SK-N-MC (cell line): ENCODE measurements around the gene UXS1.

Experiments used
- DNase-seq: peaks from one replicate; pipeline ENCODE4 v3.0.0-alpha.2; 2011; ENCODE audit warnings: low read depth, low spot score
- H3K27ac ChIP-seq: fragments of 200-600 bp; sonication (generic); 2 replicates; pipeline ENCODE4 v1.5.1; 2016; ENCODE audit warnings: mixed run types
- H3K36me3 ChIP-seq: fragments of 200-600 bp; sonication (generic); 2 replicates; pipeline ENCODE4 v1.6.1; 2017; ENCODE audit warnings: antibody characterized with exemption, low read length, mixed read lengths; ENCODE audit not compliant: insufficient read depth
- H3K4me3 ChIP-seq: fragments of 200-600 bp; sonication (generic); 2 replicates; pipeline ENCODE4 v1.5.1; 2016
- H3K9ac ChIP-seq: fragments of 200-600 bp; sonication (generic); 2 replicates; pipeline ENCODE4 v1.8.0; 2017; ENCODE audit warnings: mixed run types, mixed read lengths; ENCODE audit not compliant: insufficient read length
- H3K9me3 ChIP-seq: fragments of 200-600 bp; sonication (generic); 2 replicates; pipeline ENCODE4 v1.6.1; 2017; ENCODE audit warnings: low read depth, mild to moderate bottlenecking, antibody characterized with exemption, low read length, moderate library complexity, mixed read lengths
- EZH2 ChIP-seq: fragments of 200-600 bp; sonication (generic); IDR thresholded peaks from one replicate; pipeline ENCODE4 v1.6.1; 2017; ENCODE audit warnings: antibody characterized with exemption
- FOXP2 ChIP-seq: optimal IDR thresholded peaks from 2 replicates; pipeline ENCODE3; 2011; ENCODE audit warnings: mild to moderate bottlenecking, moderate library complexity; ENCODE audit not compliant: insufficient read depth; ENCODE audit errors: extremely low read length, control extremely low read depth
- POLR2AphosphoS5 ChIP-seq: IDR thresholded peaks from 2 replicates; pipeline ENCODE4 v1.6.1; 2012; ENCODE audit warnings: mild to moderate bottlenecking, low read depth, low read length, borderline replicate concordance

Gene UXS1

DNA sequence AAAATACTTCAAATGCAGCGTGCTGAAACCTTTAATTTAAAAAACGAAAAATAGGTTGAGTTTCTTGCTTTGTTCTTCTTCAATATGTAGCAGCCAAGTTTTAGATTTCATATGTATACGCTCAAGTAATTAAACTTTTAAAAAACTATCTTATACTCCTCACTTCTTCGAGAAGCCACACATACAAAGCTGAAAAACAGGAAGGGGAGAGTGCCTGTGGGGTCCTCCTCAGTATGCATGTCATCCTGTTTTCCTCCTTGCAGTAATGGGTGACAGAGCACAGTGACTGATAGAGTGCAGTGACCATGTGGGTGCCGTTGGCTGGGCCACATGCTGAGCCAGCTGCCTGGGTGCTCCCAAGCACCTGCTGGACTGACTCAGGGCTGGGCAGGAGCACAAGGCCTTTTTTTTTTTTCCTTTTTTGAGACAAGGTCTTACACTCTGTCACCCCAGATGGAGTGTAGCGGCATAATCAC, 33.3 kb downstream of the UXS1 start:
- no peak overlapping the region for H3K9ac ChIP-seq
- DNase-seq: no peak
- H3K4me3 ChIP-seq: peak overlapping the region; percentile 49
- H3K27ac ChIP-seq: peak overlapping the region; percentile 74; the same call in 1 of the 2 replicates
- peaks cover 11% of the 10 kb centered on the region for H3K36me3 ChIP-seq
- no peaks in the 10 kb centered on the region for H3K9me3 ChIP-seq
- TF ChIP-seq EZH2 (no peak), FOXP2 (no peak), POLR2AphosphoS5 (no peak)

DNA sequence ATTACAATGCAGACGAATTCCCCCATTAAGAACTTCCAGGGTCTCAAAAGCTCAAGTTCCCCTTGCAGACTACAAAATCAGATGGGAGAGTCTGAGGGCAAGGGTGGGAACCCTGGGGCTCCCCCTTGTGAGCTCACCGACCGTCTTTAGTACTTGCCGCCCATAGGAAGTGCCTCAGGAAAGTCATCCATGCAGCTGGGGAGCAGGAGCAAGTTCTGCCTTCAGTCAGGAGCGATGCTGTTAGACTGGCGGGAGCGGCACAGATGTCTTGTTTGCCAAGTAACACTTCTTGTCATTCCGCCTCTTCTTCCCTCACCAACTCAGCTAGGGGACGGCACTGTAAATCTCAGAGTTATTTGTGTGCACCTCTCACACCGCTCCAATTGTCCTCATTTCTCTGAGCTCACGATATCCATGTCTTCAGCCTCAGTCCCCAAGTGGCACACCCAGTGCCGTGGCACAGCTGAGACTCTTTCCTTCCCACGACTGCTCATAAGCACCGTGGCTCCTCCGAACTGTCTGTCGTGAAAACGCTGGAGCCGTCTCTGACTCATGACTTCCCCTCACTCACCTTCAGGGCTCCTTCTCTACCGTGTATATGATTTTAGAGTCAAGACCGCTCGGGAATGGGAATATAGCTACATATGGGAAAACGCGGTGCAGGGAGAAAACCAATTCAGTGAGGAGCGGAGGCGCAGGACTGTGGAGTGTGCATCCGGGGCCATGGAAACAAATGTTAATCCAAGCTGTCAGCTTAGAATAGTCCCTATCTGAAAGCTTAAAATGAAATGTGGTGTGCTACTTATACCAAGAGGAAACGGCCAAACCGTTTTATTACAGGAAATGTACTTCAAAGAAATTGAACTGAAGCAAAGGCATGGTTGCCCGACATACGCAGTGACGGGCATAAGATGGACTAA, 34.0 kb downstream of the UXS1 start:
- H3K36me3 ChIP-seq: peaks cover 18% of the 10 kb centered on the region
- H3K9ac ChIP-seq: no peak overlapping the region
- no peak for TF ChIP-seq POLR2AphosphoS5
- TF ChIP-seq EZH2: no peak
- TF ChIP-seq FOXP2: no peak
- peak overlapping the region; percentile 74; the same call in 1 of the 2 replicates for H3K27ac ChIP-seq
- H3K4me3 ChIP-seq: peak overlapping the region; percentile 49
- DNase-seq: no peak
- no peaks in the 10 kb centered on the region; the same call in 1 of the 2 replicates for H3K9me3 ChIP-seq

DNA sequence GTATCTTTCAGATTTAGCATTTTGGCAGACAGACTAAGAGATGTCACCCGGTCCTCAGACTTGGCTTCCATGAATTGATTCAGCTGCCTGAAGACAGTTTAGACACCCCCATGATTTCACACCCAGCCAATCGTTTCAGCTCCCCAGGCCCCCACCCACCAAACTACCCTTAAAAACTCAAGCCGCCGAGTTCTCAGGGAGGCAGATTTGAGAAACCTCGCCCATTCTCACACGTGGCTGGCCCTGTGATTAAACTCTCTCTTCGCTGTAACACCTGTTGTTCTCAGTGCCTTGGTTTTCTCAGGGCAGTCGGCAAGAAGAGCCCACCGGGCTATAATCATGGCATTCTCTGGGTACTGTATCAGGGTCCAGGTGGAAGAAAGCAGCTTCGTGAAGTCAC, 35.2 kb downstream of the UXS1 start:
- Histone ChIP-seq H3K9me3 (peaks cover 7% of the 10 kb centered on the region), H3K4me3 (no peak overlapping the region), H3K9ac (no peak overlapping the region), H3K27ac (no peak overlapping the region), H3K36me3 (peaks cover 31% of the 10 kb centered on the region)
- DNase-seq: no peak
- TF ChIP-seq POLR2AphosphoS5 (no peak), EZH2 (no peak), FOXP2 (no peak)

DNA sequence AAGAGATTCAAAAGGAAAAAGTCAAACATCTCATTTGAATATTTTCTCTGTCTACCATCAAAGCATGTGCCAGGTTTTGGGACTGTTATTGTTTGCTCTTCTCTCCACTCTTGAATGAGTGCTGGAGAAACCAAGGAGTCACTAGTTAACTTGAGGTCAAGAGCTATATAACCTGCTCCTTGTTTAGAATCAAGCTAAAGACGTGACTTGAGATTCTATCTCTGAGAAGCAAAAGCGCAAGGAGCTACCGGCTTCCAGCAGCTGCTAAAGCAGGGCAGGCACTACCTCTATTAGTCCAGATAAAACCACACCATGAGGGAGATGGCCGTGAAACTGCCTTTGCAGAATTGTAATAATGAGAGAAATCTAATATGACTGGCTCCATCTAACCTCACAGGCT, 36.0 kb downstream of the UXS1 start:
- TF ChIP-seq EZH2: no peak
- TF ChIP-seq FOXP2: no peak
- TF ChIP-seq POLR2AphosphoS5: no peak
- H3K4me3 ChIP-seq: no peak overlapping the region
- H3K9me3 ChIP-seq: peaks cover 11% of the 10 kb centered on the region
- H3K9ac ChIP-seq: no peak overlapping the region
- no peak overlapping the region for H3K27ac ChIP-seq
- peaks cover 38% of the 10 kb centered on the region for H3K36me3 ChIP-seq
- no peak for DNase-seq

DNA sequence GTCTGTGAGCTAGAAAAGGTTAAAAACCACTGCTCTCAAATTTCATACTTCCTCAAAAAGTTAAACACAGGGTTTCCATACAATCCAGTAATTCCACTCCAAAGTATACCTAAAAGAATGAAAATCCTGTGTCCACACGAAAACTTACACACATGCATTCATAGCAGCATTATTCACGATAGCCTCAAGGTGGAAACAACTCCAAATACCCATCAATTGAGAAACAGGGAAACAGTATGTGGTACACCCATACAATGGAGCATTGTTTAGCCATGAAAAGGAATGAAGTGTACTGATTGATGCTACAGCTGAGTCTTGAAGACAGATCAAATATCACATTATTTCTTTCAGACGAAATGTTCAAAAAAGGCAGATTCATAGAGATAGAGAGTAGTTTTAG, 36.7 kb downstream of the UXS1 start:
- Histone ChIP-seq H3K4me3 (peak overlapping the region; percentile 32; the same call in 1 of the 2 replicates), H3K9ac (no peak overlapping the region), H3K36me3 (peaks cover 40% of the 10 kb centered on the region), H3K27ac (peak overlapping the region; percentile 57; the same call in 1 of the 2 replicates), H3K9me3 (peaks cover 11% of the 10 kb centered on the region)
- no peak for DNase-seq
- no peak for TF ChIP-seq FOXP2
- TF ChIP-seq EZH2: no peak
- no peak for TF ChIP-seq POLR2AphosphoS5

DNA sequence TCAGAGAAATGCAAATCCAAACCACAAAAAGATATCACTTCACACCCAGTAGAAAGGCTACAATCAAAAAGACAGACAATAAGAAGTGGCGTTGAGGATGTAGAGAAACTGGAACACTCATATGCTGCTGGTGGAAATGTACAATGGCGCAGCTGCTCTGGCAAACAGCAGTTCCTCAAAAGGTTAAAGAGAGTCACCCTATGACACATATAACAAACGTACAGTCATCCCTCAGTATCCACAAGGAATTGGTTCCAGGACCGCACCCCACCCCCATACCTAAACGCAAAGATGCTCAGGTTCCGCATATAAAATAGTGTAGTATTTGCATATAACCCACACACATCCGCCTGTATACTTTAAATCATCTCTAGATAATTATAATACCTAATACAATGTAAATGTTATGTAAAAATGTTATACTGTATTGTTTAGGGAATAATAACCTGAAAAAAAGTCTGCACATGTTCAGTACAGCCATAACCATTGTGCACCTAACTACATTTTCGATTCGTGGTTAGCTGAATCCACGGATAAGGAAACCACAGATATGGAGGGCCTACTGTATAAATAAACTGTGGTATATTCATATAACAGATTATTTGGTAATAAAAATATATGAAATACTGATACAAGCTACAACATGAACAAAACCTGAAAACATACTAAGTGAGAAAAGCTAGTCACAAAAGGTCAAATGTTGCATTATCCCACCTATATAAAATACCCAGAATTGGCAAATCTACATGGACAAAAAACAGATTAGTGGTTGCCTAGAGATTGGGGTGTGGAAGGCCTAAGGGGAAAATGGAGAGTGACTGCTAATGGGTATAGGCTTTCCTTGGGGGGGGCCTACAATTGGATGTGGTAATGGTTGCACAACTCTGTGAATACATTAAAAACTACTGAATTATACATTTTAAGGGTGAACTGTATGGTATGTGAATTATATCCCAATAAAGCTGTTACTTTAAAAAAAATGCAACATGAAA, 37.5 kb downstream of the UXS1 start:
- peak; percentile 90 for DNase-seq

DNA sequence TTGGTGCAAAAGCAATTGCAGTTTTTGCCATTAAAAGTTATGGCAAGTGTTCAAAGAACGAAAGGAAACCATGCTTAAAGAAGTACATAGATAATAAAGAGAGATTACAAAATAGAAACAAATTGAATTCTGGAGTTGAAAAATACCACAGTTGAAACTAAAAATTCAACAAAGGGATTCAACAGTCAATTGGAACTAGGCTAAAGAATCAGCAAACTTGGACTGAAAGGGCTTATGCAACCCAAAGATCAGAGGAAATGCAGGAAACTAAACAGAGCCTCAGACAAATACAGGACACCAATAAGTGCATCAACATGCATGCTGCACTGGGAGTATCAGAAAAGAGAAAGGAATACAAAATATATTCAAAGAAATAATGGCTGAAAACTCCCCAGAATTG, 40.3 kb downstream of the UXS1 start:
- DNase-seq: no peak
- TF ChIP-seq FOXP2 (no peak), POLR2AphosphoS5 (no peak), EZH2 (no peak)
- H3K36me3 ChIP-seq: peaks cover 40% of the 10 kb centered on the region
- H3K9me3 ChIP-seq: peaks cover 11% of the 10 kb centered on the region
- no peak overlapping the region for H3K9ac ChIP-seq
- no peak overlapping the region for H3K27ac ChIP-seq
- no peak overlapping the region for H3K4me3 ChIP-seq

More for the DNA sequence above, 37.5 kb downstream of the UXS1 start:
- Histone ChIP-seq H3K9ac (no peak overlapping the region), H3K36me3 (peaks cover 40% of the 10 kb centered on the region), H3K9me3 (peaks cover 11% of the 10 kb centered on the region), H3K27ac (peak overlapping the region; percentile 57; the same call in 1 of the 2 replicates), H3K4me3 (peak overlapping the region; percentile 32; the same call in 1 of the 2 replicates)
- no peak for TF ChIP-seq FOXP2
- no peak for TF ChIP-seq POLR2AphosphoS5
- TF ChIP-seq EZH2: no peak

DNA sequence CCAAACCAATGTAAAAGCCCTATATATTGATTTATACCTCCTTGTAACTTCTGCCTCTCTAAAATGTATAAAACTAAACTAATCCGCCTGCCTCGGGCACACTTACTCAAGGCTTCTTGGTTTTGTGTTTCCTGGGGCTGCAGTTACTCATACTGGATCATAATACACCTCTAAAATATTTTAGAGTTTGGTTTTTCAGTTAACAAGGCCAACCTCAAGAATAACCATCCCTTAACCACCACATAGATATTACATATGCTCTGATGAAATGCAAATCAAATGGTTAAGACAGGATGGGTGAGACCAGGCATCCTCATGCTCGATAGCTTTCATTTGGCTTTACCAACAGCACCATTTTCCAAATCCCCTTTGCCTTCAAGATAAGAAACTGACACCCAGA, 46.4 kb downstream of the UXS1 start:
- no peak overlapping the region for H3K4me3 ChIP-seq
- no peak for DNase-seq
- H3K27ac ChIP-seq: peak overlapping the region; percentile 54; the same call in 1 of the 2 replicates
- H3K9ac ChIP-seq: no peak overlapping the region
- H3K36me3 ChIP-seq: peaks cover 7% of the 10 kb centered on the region; the same call in 1 of the 2 replicates
- no peaks in the 10 kb centered on the region for H3K9me3 ChIP-seq
- TF ChIP-seq EZH2 (no peak), POLR2AphosphoS5 (no peak), FOXP2 (no peak)
